H1 (cell line): Measurements from ENCODE around the gene RGS16. TPM values are rescaled to one million over a fixed set of nuclear protein-coding genes. Genes with fewer than 3 reads are reported as not detected.

Experiments
- polyA plus RNA-seq, 7 experiments: library from polyadenylated mRNA; depleted of rRNA in 3 of 7; stranded (reverse) in 5 of 7; unstranded in 2 of 7; fragments of >200 nt in 5 of 7; fragments of 200-250 nt in 2 of 7; gene quantifications; 1 replicate in 5 of 7; 2 replicates in 1 of 7; 4 replicates in 1 of 7; pipeline versions ENCODE4 v1.2.1 to v1.2.3, GENCODE V29; 2011 to 2013; ENCODE audit warnings: missing spikeins in 2 of 7, mixed read lengths in 2 of 7
- small RNA-seq: library from polyadenylated mRNA; stranded (forward); fragments of <200 nt; extraction: miRNeasy Mini kit (QIAGEN cat#:217004); gene quantifications from one replicate; pipeline ENCODE3, GENCODE V24; 2013; ENCODE audit not compliant: insufficient read depth
- total RNA-seq: library from RNA; stranded (reverse); fragmentation: NEBNext Ultra II Directional; extraction: Animal tissue kit (Norgen Biotek cat#: 25700); gene quantifications from 2 replicates; pipeline ENCODE4 v1.2.1, GENCODE V29; 2021

The RGS16 gene
- total and polyA plus RNA-seq, 2 of the 8 experiments (the other 6 are each of a cell fraction or from before 2014, with no cell fraction given): 5.7 to 9.8 TPM

Small RNAs within 50 kb of the gene (small RNA-seq; reads per million reads assigned to genes)
- gene RF00017: not detected

Other genes with a start within 250 kb of the RGS16 start
- 453 and 457 TPM in 2 replicates for gene GLUL, start 212.6 kb downstream of the RGS16 start, total RNA-seq
- gene GLUL, start 212.6 kb downstream of the RGS16 start, polyA plus RNA-seq (2011; rRNA removed): 261 and 313 TPM in 2 replicates
- not detected in 2 replicates for gene TEDDM1, start 203.7 kb downstream of the RGS16 start, total RNA-seq
- not detected in 2 replicates for gene TEDDM1, start 203.7 kb downstream of the RGS16 start, polyA plus RNA-seq (2011; rRNA removed)
- not detected in 2 replicates for gene RGSL1, start 154.2 kb downstream of the RGS16 start, total RNA-seq
- not detected in 2 replicates for gene RGSL1, start 154.2 kb downstream of the RGS16 start, polyA plus RNA-seq (2011; rRNA removed)
- gene RNASEL, start 15.1 kb downstream of the RGS16 start, total RNA-seq: 0.57 and 0.78 TPM in 2 replicates
- gene RNASEL, start 15.1 kb downstream of the RGS16 start, polyA plus RNA-seq (2011; rRNA removed): 0.27 and 0.39 TPM in 2 replicates
- gene RGS8, start 80.2 kb upstream of the RGS16 start, total RNA-seq: 0.13 and 0.29 TPM in 2 replicates
- gene RGS8, start 80.2 kb upstream of the RGS16 start, polyA plus RNA-seq (2011; rRNA removed): 0.16 and 0.23 TPM in 2 replicates
- gene NPL, start 185.4 kb upstream of the RGS16 start, total RNA-seq: 2.3 and 4.4 TPM in 2 replicates
- 2.2 and 2.6 TPM in 2 replicates for gene NPL, start 185.4 kb upstream of the RGS16 start, polyA plus RNA-seq (2011; rRNA removed)
- 329 and 333 TPM in 2 replicates for gene DHX9, start 235.0 kb upstream of the RGS16 start, total RNA-seq
- gene DHX9, start 235.0 kb upstream of the RGS16 start, polyA plus RNA-seq (2011; rRNA removed): 113 and 153 TPM in 2 replicates